ENCODE data around the gene THUMPD2.

DNA sequence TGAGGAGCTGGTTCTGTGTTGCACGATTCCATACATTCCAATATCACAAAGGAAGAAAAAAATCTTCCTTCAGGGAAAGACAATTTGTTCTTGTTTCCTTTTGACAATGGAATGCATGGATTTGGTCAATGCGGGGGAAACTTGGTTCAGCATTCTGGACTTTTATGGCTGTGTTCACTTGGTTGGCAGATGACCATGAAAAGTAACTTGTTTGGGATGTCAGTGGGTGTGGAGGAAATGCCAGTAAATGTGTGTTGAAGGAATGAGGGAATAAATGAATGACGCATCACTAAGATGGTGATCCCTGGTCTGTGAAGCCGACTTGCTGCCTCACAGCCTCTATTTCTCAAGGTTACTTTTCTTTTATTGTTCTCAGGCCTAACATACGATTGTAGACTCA, 53.7 kb downstream of the THUMPD2 start:
- no peak for TF ChIP-seq EZH2 (IDR thresholded peaks at IDR 0.05; ENCODE audit: low read length)
- TF ChIP-seq, protein P1, sequence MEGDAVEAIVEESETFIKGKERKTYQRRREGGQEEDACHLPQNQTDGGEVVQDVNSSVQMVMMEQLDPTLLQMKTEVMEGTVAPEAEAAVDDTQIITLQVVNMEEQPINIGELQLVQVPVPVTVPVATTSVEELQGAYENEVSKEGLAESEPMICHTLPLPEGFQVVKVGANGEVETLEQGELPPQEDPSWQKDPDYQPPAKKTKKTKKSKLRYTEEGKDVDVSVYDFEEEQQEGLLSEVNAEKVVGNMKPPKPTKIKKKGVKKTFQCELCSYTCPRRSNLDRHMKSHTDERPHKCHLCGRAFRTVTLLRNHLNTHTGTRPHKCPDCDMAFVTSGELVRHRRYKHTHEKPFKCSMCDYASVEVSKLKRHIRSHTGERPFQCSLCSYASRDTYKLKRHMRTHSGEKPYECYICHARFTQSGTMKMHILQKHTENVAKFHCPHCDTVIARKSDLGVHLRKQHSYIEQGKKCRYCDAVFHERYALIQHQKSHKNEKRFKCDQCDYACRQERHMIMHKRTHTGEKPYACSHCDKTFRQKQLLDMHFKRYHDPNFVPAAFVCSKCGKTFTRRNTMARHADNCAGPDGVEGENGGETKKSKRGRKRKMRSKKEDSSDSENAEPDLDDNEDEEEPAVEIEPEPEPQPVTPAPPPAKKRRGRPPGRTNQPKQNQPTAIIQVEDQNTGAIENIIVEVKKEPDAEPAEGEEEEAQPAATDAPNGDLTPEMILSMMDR (optimal IDR thresholded peaks at IDR 0.05 in 1 of 3, IDR thresholded peaks at IDR 0.05 in 1 of 3, conservative IDR thresholded peaks at IDR 0.05 in 1 of 3; ENCODE audit: extremely low read depth in 1 of 3, insufficient read depth in 2 of 3, low read length in 3 of 3), result no peak

Measured in keratinocyte (primary cell).